Hematopoietic multipotent progenitor cell treated with erythropoietin and hydrocortisone succinate and interleukin-3 and kit ligand, for 15 days (in vitro differentiated cells): Measurements from ENCODE around the gene AUTS2.
"Not testable (repeated sequence)": the region's sequence is repeated elsewhere in the genome, so short reads cannot be mapped to it uniquely, and the experiment has no call there.

ENCODE experiments used
- DNase-seq: peaks from one replicate; pipeline ENCODE4 v3.0.0-alpha.2; 2015; ENCODE audit warnings: low spot score

AUTS2 gene

GRCh38 chr7:70634610-70635068, 1036.4 kb downstream of the AUTS2 start:
- DNase-seq, result no peak

GRCh38 chr7:70635633-70636032, 1037.4 kb downstream of the AUTS2 start:
- no peak for DNase-seq

DNA sequence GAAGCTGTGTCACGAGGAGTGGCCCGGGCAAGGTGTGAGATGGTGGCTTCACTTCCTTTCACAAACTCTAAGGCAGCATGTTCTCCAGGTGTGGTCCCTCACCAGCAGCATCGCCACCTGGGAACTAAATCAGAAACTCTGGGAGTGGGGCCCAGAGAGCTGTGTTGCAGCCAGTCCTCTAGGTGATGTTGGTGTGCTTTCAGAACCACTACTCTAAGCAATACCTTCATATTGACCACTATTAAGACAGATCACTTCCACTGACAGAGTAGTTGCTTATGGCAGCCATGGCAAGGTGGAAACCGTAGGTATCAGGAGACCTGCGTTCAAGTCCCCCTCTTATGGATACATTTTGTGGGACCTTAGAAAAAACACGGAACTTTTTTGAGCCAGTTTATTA, 1037.9 kb downstream of the AUTS2 start:
- DNase-seq, result no peak

DNA sequence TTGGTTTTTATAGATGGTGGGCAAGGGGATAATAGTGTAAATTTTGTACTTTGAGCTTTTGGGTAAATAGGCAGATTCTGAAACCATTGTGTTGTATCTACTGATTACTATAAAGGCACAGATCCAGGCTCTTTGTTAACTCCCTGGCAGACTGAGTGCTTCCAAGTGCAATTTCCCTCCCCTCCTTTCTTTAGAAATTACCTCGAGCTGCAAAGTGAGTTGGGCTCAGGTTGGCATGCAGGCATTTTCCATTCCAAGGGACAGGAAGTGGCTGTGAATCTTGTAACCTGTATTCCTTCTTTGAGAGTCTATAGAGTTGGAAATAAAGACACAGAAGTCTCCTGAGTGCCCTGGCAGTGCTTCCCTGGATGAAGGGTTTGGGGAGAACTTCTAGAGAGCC, 1039.5 kb downstream of the AUTS2 start:
- DNase-seq, result no peak

DNA sequence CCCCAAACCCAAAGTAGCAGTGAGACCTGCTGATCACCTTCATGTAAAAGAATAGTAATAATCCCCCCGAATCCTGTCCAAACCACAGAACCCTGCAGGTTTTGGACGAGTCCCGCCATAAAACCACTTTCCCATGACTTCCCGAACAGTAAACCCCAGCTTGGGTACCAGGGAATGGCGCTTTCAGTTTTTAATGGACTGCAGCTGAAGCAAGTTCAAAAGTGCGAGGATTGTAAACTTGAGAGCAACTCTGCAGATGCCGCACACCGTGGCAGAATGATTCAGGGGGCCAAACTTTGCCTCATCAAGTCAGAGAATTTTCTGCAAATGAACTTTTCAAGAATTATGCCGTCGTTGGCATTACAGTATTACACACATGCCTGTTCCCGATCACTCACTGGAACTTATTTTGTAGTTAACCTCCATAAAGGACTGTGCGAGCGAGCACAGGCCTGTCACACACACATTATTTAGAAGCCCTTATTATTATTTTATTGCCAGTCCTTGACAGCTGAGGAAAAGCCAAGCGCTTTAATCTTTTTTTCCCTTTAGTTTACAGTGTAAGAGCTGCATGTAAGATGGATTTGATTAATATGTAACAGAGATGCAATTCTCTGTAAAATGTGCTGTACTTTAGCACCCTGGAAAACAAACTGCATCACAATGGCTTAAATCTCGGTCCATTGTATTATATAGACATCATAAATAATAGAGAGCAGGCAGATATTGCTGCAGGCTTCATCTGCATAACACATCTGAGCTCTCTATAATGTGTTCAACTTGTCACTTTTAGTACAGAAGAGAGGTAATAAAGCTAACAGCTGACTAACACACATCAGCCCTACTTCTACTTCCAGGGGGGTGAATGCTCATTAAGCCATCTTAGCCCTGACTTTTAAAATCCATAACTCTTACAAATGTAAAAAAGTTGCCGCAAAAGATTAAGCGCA, 1040.2 kb downstream of the AUTS2 start:
- DNase-seq, result no peak

GRCh38 chr7:70640266-70640833, 1042.1 kb downstream of the AUTS2 start:
- no peak for DNase-seq

- DNase-seq, result no peak
These were observed 1043.6 kb downstream of the AUTS2 start for GRCh38 chr7:70641882-70642281.

GRCh38 chr7:70645279-70645678, 1047.0 kb downstream of the AUTS2 start:
- DNase-seq, result no peak

GRCh38 chr7:70645876-70646351, 1047.6 kb downstream of the AUTS2 start:
- no peak for DNase-seq

DNA sequence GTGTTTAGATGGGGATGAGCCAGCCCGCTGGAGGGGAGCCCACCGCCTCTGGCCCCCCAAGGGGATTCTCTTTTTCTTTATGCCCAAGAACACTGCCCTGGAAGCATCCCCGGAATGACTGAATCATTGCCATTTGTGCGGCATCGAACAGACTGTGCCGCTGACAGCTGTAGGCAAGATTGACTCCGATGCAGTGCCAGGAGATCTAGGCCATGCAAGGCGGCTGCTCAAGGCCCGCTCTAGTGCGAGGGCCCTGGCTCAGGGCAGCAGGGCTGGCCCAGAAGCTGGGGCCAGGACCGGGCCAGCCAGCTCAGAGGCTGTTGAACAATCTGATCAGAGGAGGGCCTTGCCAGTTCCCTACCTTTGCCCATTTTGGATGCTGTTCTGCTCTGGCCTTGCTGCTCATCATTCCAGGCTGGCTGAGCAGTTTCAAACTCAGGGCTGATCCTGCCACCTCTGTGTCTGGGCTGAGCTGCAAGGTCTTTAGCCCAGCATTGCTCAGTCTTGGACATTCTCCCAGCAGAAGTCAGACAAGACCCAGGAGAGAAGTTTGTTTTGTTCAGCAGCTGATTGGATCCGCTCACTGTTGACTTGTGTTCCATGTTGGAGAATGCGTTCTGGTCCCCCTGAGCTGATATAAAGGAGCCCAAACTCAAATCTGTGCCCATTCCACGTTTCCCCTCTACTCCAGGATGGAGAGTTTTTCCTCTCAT, 1048.4 kb downstream of the AUTS2 start:
- DNase-seq, result no peak

- DNase-seq, result no peak
These were observed 1049.7 kb downstream of the AUTS2 start for GRCh38 chr7:70647801-70648498.

- not testable (repeated sequence) for DNase-seq
These were observed 1050.2 kb downstream of the AUTS2 start for GRCh38 chr7:70648499-70648861.

- DNase-seq, result no peak
These were observed 1051.0 kb downstream of the AUTS2 start for GRCh38 chr7:70649323-70649722.

GRCh38 chr7:70654146-70654545, 1055.9 kb downstream of the AUTS2 start:
- no peak for DNase-seq

DNA sequence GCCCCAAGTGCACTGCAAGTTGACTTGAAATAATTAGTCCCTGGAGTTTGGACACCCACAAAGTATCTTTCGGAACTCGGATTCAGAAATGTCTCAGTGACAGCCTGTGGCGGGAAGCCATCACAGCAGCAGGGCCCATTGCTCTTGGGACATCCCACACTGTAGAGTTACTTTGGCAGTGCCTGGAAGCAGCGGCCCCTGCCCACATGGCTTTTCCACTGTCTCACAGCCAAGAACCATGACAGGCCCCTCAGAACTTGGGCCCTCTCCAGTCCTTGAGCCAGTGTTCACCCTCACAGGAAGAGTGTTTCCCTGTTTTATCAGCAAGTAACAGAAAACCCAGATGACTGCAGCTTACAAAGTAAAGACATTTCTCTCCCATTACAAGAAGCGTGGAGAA, 1056.7 kb downstream of the AUTS2 start:
- DNase-seq, result no peak

- no peak for DNase-seq
These were observed 1057.4 kb downstream of the AUTS2 start for GRCh38 chr7:70655694-70656093.

GRCh38 chr7:70657571-70657970, 1059.3 kb downstream of the AUTS2 start:
- no peak for DNase-seq

- DNase-seq, result no peak
These were observed 1059.8 kb downstream of the AUTS2 start for GRCh38 chr7:70657989-70658632.

DNA sequence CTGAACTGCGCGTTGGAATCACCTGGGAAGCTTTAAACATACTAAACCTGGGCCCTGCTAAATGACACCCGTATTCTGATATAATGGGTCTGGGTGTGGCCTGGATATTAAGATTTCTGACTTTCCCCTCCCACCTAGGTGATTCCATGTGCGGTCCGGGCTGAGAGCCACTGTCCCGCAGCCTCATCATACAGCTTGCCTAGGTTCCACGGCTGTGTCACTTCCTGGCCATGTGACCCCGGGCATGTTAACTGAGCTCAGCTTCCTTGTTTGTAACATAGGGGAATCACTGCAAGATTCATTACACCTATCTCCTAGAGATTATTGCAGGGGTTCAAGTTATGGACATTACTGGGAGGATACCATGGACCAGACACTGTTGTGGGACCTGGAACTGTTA, 1061.0 kb downstream of the AUTS2 start:
- no peak for DNase-seq

DNA sequence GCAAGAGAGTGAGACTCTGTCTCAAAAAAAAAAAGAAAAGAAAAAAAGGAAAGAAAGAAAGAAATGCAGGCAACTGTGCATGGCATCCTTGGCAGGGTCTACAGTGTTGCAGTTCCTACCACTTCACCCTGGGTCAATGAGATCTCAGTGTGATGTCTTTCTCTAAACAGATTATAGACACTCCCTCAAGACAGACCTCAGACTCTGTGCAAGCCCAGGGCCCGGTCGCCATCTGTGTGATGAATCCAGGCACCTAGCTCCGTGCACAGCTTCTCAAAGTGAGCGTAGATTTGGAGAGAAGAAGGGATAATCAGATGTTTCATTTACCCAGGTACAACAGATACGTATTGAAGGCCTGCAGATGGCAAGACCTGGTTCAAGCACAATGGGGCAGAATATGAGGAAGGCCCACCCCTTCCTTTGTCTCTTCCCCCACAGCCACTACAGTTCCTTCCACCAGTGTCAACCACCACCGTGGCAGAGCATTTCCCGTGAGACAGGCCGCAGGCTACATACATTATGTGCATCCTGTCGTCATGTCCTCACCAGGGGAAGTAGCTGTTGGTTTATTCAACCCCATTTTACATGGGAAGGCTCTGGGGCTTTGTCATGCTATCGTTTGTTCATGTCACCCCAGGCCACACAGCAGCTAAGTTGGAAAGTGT, 1062.0 kb downstream of the AUTS2 start:
- no peak for DNase-seq

- no peak for DNase-seq
These were observed 1062.5 kb downstream of the AUTS2 start for GRCh38 chr7:70660819-70661191.
